IPS DF 6.9 (cell line): Measurements from ENCODE around the gene MIR17HG.

Experiments used
- DNase-seq: peaks from one replicate; pipeline ENCODE4 v3.0.0-alpha.2; 2013; ENCODE audit warnings: low read depth, low spot score
- H3K27ac ChIP-seq: one replicate; pipeline ENCODE4 v1.5.1; 2013; ENCODE audit warnings: low read length, control low read depth
- H3K27me3 ChIP-seq: 2 replicates; pipeline ENCODE4 v1.6.1; 2013; ENCODE audit warnings: mild to moderate bottlenecking, low read length; ENCODE audit not compliant: control insufficient read depth, insufficient read depth
- H3K36me3 ChIP-seq: 2 replicates; pipeline ENCODE4 v1.6.1; 2013; ENCODE audit warnings: low read length; ENCODE audit not compliant: control insufficient read depth, insufficient read depth
- H3K4me1 ChIP-seq: 2 replicates; pipeline ENCODE4 v1.6.1; 2013; ENCODE audit warnings: low read length; ENCODE audit not compliant: control insufficient read depth, insufficient read depth
- H3K4me3 ChIP-seq: 2 replicates; pipeline ENCODE4 v1.5.1; 2013; ENCODE audit warnings: mild to moderate bottlenecking, low read length
- H3K9me3 ChIP-seq: 2 replicates; pipeline ENCODE4 v1.6.1; 2013; ENCODE audit warnings: low read length, inconsistent platforms; ENCODE audit not compliant: control insufficient read depth, insufficient read depth
- WGBS: extraction: QIAGEN DNeasy Blood & Tissue Kit; methylation state at CpG from one replicate; pipeline ENCODE4 v1.1.7; 2013; ENCODE audit warnings: mixed read lengths, missing lambda C conversion rate; ENCODE audit not compliant: insufficient read length, insufficient coverage; 5-methylcytosine and 5-hydroxymethylcytosine counted together

Gene MIR17HG

DNA sequence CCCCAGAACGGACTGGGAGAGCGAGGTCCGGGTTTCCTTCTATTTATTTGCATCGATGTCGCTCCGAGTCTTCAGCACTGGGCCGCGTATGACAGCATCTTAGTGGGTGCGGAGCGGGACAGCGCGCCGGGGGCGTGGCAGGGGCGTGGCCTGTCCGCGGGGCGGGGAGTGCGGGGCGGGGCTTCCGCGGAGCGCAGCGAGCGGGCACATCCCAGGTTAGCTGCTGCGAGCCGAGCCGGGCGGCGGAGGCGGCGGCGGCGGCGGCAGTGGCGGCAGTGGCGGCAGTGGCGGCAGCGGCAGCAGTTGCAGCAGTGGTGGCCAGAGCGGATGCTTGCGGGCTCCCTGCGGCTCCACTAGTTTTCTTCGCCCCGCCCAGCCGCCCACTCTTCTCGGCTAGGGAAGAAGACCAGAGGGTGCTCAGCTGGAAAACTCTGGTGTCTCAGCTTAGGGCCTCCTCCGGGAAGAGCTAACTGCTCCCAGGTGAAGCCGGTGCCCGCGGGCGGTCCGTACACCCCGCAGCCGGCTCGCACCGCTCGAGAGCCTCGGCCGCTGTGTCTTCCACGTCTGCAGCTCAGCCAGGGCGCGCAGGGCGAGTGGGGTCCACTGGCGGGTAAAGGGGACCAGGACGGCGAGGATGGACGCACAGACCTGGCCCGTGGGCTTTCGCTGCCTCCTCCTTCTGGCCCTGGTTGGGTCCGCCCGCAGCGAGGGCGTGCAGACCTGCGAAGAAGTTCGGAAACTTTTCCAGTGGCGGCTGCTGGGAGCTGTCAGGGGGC lies 51.1 kb downstream of the MIR17HG start, which contains the start of gene GPC5:
TSS of gene GPC5 (plus strand) at position 209 of the 776 bp plus-strand sequence.
- Histone ChIP-seq H3K4me1 (no peaks in the 10 kb centered on the region), H3K27me3 (peaks cover 18% of the 10 kb centered on the region), H3K36me3 (no peaks in the 10 kb centered on the region), H3K4me3 (peak within 1 kb of the TSS; percentile 65), H3K27ac (no peak within 1 kb of the TSS), H3K9me3 (no peaks in the 10 kb centered on the region)
- peak; percentile 25 for DNase-seq
- no CpG with 5 or more reads among the region's 76 CpGs for WGBS

DNA sequence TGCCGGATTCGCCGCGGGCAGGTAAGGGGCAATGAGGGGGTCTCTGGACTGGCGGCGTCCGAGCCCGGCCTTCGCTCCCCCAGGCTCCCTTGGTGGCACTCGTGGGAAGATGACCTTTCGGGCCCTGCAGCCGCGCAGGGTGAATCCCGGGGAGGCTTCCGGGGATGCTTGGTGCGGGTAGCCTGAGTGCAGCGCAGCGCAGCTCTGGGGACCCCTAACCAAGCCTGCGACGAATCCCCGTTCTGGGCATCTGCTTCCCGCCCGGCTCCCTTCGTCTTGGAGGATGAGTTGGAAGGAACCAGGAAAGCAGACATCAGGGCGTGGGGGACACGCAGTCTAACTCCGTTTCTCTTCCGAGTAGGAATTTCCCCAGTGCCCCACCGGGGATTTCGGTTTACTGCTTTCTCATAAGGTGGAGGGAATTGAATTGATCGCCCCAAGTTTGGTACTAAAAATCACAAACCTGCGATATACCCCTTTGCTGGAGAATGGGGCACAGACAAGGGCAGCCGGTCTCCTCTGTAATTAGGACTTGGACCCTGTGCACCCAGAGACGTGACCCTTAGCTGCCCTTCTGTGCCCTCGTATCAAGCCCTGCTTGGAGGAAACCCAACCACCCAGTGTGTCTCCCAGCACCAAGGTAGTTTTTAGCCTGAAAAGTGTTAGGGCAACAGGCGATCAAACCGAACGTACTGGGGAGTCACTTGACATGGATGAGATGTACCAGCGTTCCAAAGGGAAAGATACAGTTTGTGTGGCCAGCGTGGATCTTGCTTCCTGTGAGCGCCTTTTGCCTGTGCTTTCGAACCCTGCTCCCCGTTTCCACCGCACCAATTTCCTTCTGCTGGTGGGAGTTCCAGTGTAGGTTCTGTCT lies 51.9 kb downstream of the MIR17HG start:
- Histone ChIP-seq H3K9me3 (no peaks in the 10 kb centered on the region), H3K27ac (no peak overlapping the region), H3K4me3 (peak overlapping the region; percentile 65; the same call in 1 of the 2 replicates), H3K27me3 (peaks cover 18% of the 10 kb centered on the region), H3K36me3 (no peaks in the 10 kb centered on the region), H3K4me1 (no peaks in the 10 kb centered on the region)
- no CpG with 5 or more reads among the region's 44 CpGs for WGBS
- no peak for DNase-seq

DNA sequence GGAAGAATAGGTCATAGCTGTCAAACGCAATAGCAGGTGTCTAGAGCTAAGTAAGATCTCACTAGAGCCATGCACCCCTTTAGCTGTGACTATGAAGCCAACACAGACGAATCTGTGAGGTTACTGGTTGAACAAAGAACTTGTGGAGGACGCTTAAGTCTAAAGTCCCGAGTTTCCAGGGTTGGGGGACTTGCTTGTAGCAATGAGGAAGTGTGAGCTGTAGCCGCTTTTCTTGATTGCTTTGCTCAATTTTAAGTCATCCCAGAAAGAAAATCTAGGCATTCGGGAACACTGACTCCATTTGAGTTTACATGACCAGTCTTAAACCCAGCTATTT lies 52.5 kb downstream of the MIR17HG start:
- no CpG with 5 or more reads among the region's 6 CpGs for WGBS
- Histone ChIP-seq H3K27ac (no peak overlapping the region), H3K4me3 (no peak overlapping the region), H3K36me3 (no peaks in the 10 kb centered on the region), H3K4me1 (no peaks in the 10 kb centered on the region), H3K27me3 (peaks cover 18% of the 10 kb centered on the region), H3K9me3 (no peaks in the 10 kb centered on the region)
- DNase-seq = no peak

DNA sequence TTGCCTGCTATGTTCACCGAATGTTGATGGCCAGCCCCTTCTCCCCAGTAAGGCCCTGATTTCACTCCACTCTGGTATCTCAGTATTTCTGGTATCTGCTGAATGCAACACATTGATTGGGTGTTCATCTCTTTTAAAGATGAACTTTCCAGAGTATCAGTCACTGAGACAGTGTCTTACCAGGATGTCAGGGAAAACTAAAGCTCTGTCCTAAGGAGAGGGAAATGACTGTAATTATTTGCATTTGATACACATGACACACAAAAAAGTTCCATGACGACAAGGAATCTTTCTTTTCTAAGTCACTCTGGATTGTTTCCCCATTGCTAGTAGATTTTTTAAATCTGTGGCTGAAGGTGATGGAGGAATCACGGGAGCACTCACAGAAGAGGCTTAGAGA lies 53.2 kb downstream of the MIR17HG start:
- no CpG with 5 or more reads among the region's 3 CpGs for WGBS
- no peaks in the 10 kb centered on the region for H3K36me3 ChIP-seq
- DNase-seq = no peak
- no peaks in the 10 kb centered on the region for H3K4me1 ChIP-seq
- peaks cover 18% of the 10 kb centered on the region for H3K27me3 ChIP-seq
- no peaks in the 10 kb centered on the region for H3K9me3 ChIP-seq
- no peak overlapping the region for H3K27ac ChIP-seq
- H3K4me3 ChIP-seq = no peak overlapping the region

- Histone ChIP-seq H3K9me3 (no peaks in the 10 kb centered on the region), H3K36me3 (no peaks in the 10 kb centered on the region), H3K27ac (no peak overlapping the region), H3K4me3 (no peak overlapping the region), H3K27me3 (peaks cover 18% of the 10 kb centered on the region), H3K4me1 (no peaks in the 10 kb centered on the region)
- WGBS = 100% methylated on average over 1 of the region's 2 CpGs
- DNase-seq = no peak
Observed at GRCh38 chr13:91401920-91402319, 54.4 kb downstream of the MIR17HG start.
